Measurements from ENCODE around the gene ADAP1. TPM values are rescaled to one million over a fixed set of nuclear protein-coding genes. Genes with fewer than 3 reads are reported as not detected.
"Not testable (repeated sequence)": the region's sequence is repeated elsewhere in the genome, so short reads cannot be mapped to it uniquely, and the experiment has no call there.

ADAP1 gene
- total RNA-seq, 1 donor from 2014 or later = 2.9 TPM

- no peak for DNase-seq
Measured at GRCh38 chr7:974172-974571, 19.7 kb upstream of the ADAP1 start.

GRCh38 chr7:973312-973711 lies 18.8 kb upstream of the ADAP1 start:
- DNase-seq = no peak

GRCh38 chr7:972676-973309 lies 18.3 kb upstream of the ADAP1 start:
- DNase-seq = no peak

GRCh38 chr7:972110-972509 lies 17.6 kb upstream of the ADAP1 start:
- no peak for DNase-seq

GRCh38 chr7:970744-971143 lies 16.3 kb upstream of the ADAP1 start:
- no peak for DNase-seq

- DNase-seq = no peak
Measured at GRCh38 chr7:969403-969802, 14.9 kb upstream of the ADAP1 start.

- no peak for DNase-seq
Measured at GRCh38 chr7:968205-969105, 14.0 kb upstream of the ADAP1 start.

- DNase-seq = no peak
Measured at GRCh38 chr7:967361-968082, 13.0 kb upstream of the ADAP1 start.

- no peak for DNase-seq
Measured at GRCh38 chr7:966291-967069, 12.0 kb upstream of the ADAP1 start.

- peak; percentile 54 for DNase-seq
Measured at GRCh38 chr7:964401-965231, 10.1 kb upstream of the ADAP1 start.

GRCh38 chr7:963236-964078 lies 9.0 kb upstream of the ADAP1 start:
- DNase-seq = no peak

GRCh38 chr7:962401-963081 lies 8.1 kb upstream of the ADAP1 start:
- DNase-seq = no peak

- no peak for DNase-seq
Measured at GRCh38 chr7:961546-962400, 7.3 kb upstream of the ADAP1 start.

- DNase-seq = not testable (repeated sequence)
Measured at GRCh38 chr7:960972-961371, 6.5 kb upstream of the ADAP1 start.

- DNase-seq = no peak
Measured at GRCh38 chr7:960269-960871, 5.9 kb upstream of the ADAP1 start.

- DNase-seq = not testable (repeated sequence)
Measured at GRCh38 chr7:959740-960139, 5.3 kb upstream of the ADAP1 start.

- no peak for DNase-seq
Measured at GRCh38 chr7:959271-959670, 4.8 kb upstream of the ADAP1 start.

Measured in dermis blood vessel endothelial cell (primary cell).